NCI-H187 (cell line): ENCODE data around the gene HAUS3.

Experiments used
- DNase-seq, 2 experiments: peaks; one replicate each; lab custom pipeline; 2025; lab: John Stamatoyannopoulos, UW

The HAUS3 gene

GRCh38 chr4:2241410-2242353 is at the start of gene HAUS3, which contains the start of gene POLN:
TSS of gene HAUS3 (minus strand) at chr4:2242121. CDS start at chr4:2240946, 1,175 bp downstream.
TSS of gene POLN (minus strand) at chr4:2242121. CDS start at chr4:2229231, 12,890 bp downstream.
- DNase-seq: peak; percentile 97

- DNase-seq: no peak
Observed at GRCh38 chr4:2290974-2291704, 49.2 kb upstream of the HAUS3 start.

- no peak for DNase-seq
Observed at GRCh38 chr4:2290488-2290887, 48.6 kb upstream of the HAUS3 start.

GRCh38 chr4:2289955-2290333 is 48.0 kb upstream of the HAUS3 start:
- no peak for DNase-seq

GRCh38 chr4:2289311-2289954 is 47.5 kb upstream of the HAUS3 start:
- no peak for DNase-seq

- DNase-seq: no peak
Observed at GRCh38 chr4:2288051-2288541, 46.2 kb upstream of the HAUS3 start.

- no peak for DNase-seq
Observed at GRCh38 chr4:2287594-2287915, 45.6 kb upstream of the HAUS3 start.

- DNase-seq: peak in 1 of 2 experiments; percentile 31
Observed at GRCh38 chr4:2286904-2287593, 45.1 kb upstream of the HAUS3 start.

GRCh38 chr4:2285613-2286381 is 43.9 kb upstream of the HAUS3 start:
- no peak for DNase-seq

- no peak for DNase-seq
Observed at GRCh38 chr4:2284934-2285612, 43.2 kb upstream of the HAUS3 start.

GRCh38 chr4:2284161-2284933 is 42.4 kb upstream of the HAUS3 start:
- DNase-seq: no peak

- DNase-seq: no peak
Observed at GRCh38 chr4:2283199-2283711, 41.3 kb upstream of the HAUS3 start.

GRCh38 chr4:2281575-2282343 is 39.8 kb upstream of the HAUS3 start:
- DNase-seq: no peak

GRCh38 chr4:2280531-2281300 is 38.8 kb upstream of the HAUS3 start:
- no peak for DNase-seq

GRCh38 chr4:2277956-2278355 is 36.0 kb upstream of the HAUS3 start:
- DNase-seq: no peak

GRCh38 chr4:2276581-2277325 is 34.8 kb upstream of the HAUS3 start:
- DNase-seq: no peak
